ENCODE results near the gene ARRDC3. TPM values are rescaled to one million over a fixed set of nuclear protein-coding genes. Genes with fewer than 3 reads are reported as not detected.

Gene ARRDC3
- total and polyA plus RNA-seq, 2 donors (not counting 3 experiments of a cell fraction or from before 2014, with no cell fraction given): 12.4 to 43.1 TPM

DNA sequence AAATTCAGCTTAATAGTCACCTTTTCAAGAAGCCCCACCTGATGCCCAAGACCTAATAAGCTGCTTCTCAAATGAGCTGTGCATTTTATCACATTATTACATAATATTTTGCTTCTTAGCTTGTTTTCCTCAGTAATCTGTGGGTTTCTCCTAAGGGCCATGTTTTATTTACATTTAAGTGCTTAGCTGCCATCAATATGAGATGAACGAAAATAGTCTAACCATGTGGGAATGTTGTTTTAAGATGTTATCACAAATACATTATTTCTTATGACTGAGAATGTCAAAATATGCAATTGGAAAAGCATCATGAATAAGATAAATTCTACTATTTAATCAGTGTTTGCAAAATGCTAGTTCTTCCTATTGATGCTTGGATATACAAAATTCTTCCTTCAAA, 10.1 kb downstream of the ARRDC3 start:
- Histone ChIP-seq H3K27ac (ENCODE audit: insufficient read depth, low read depth, low read length) (no peak overlapping the region), H3K9me3 (replicated peaks; ENCODE audit: control insufficient read depth, insufficient read depth, low read length) (no peaks in the 10 kb centered on the region), H3K4me2 (ENCODE audit: insufficient read depth, low read length) (no peak overlapping the region), H2AFZ (ENCODE audit: low read depth, low read length) (no peak overlapping the region), H3K79me2 (ENCODE audit: control insufficient read depth, insufficient read depth, low read length) (peaks cover 31% of the 10 kb centered on the region), H4K20me1 (replicated peaks; ENCODE audit: control insufficient read depth, extremely low read depth, insufficient read depth, low read length) (no peaks in the 10 kb centered on the region), H3K9me1 (replicated peaks; ENCODE audit: control insufficient read depth, extremely low read depth, insufficient read depth, low read length) (no peaks in the 10 kb centered on the region), H3K4me1 (ENCODE audit: control insufficient read depth, extremely low read depth, insufficient read depth, low read length) (peaks cover under 1% of the 10 kb centered on the region), H3K4me3 (replicated peaks in 1 of 3; ENCODE audit: insufficient read depth in 1 of 3, low read depth in 1 of 3, low read length in 3 of 3) (no peak overlapping the region), H3K27me3 (ENCODE audit: control insufficient read depth in 2 of 2, insufficient read depth in 2 of 2, low read length in 2 of 2) (no peaks in the 10 kb centered on the region), H3K9ac (replicated peaks; ENCODE audit: extremely low read depth, insufficient read depth, low read length) (no peak overlapping the region), H3K36me3 (ENCODE audit: control insufficient read depth in 2 of 2, extremely low read depth in 1 of 2, insufficient read depth in 2 of 2, low read length in 2 of 2) (peaks cover 13 to 63% of the 10 kb centered on the region in 2 experiments)
- ChIA-PET POLR2A (interaction anchor here (1.4 kb wide), 1 partner anchor 10 kb away, joined by 5 read pairs; the partner anchor contains the start of gene ARRDC3), CTCF (interaction anchor here (0.8 to 2.3 kb wide), 6 partner anchors 12 to 441 kb away, joined by 3 to 11 read pairs (median 4); no protein-coding TSS in a partner anchor)
- dilution Hi-C loops (cut with MboI; ENCODE audit: extremely low pct_ligation_motif_present, low sequenced_read_pairs) (no loop called here), intact Hi-C loops (cut with micrococcal nuclease) (no loop called here)
- TF ChIP-seq FOS (IDR thresholded peaks at IDR 0.05; ENCODE audit: borderline replicate concordance, insufficient read depth, low read length) (no peak), EZH2 (IDR thresholded peaks at IDR 0.05; ENCODE audit: borderline replicate concordance, low read depth, low read length, severe bottlenecking) (no peak), POLR2A (IDR thresholded peaks at IDR 0.05; ENCODE audit: low read depth, low read length) (no peak)
- DNase-seq (ENCODE audit: low read depth, low spot score) (no peak), FAIRE-seq (no peak)
- no TSS peak for BruUV-seq (replicated peaks)

DNA sequence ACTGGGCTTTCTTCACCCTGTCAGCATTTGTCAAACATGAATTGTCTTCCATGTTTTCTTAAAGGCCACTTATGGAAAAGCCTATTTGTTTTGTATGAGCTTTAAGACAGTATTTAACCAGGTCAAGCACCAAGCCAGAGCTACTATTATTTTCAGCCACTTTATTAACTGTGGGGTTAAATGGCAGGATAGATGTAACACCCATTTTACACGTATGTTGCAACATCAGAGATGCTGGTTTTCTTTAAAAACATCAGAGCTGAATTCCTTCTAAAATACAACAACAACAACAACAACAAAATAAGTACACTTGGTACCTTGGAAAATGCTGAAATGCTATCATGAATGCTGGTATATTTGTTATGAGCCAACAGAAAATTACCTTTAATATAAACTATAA, 13.6 kb downstream of the ARRDC3 start:
- DNase-seq (ENCODE audit: low read depth, low spot score): no peak
- CTCF ChIA-PET: interaction anchor here (1.4 to 2.5 kb wide), 4 partner anchors 9 to 503 kb away, joined by 3 to 9 read pairs (median 6); no protein-coding TSS in a partner anchor
- dilution Hi-C loops (cut with MboI; ENCODE audit: extremely low pct_ligation_motif_present, low sequenced_read_pairs) (no loop called here), intact Hi-C loops (cut with micrococcal nuclease) (no loop called here)
- H4K20me1 ChIP-seq (replicated peaks; ENCODE audit: control insufficient read depth, extremely low read depth, insufficient read depth, low read length): no peaks in the 10 kb centered on the region
- no peak for TF ChIP-seq POLR2AphosphoS5 (IDR thresholded peaks at IDR 0.05; ENCODE audit: insufficient read depth, low read depth, low read length)
- no peak for TF ChIP-seq MYC (IDR thresholded peaks at IDR 0.05; ENCODE audit: low read depth, low read length)
- TF ChIP-seq FOS (IDR thresholded peaks at IDR 0.05; ENCODE audit: borderline replicate concordance, insufficient read depth, low read length): no peak
- no peak for TF ChIP-seq JUN (IDR thresholded peaks at IDR 0.05; ENCODE audit: borderline replicate concordance, insufficient read depth, insufficient read length, low read depth)
- TF ChIP-seq, protein P1, sequence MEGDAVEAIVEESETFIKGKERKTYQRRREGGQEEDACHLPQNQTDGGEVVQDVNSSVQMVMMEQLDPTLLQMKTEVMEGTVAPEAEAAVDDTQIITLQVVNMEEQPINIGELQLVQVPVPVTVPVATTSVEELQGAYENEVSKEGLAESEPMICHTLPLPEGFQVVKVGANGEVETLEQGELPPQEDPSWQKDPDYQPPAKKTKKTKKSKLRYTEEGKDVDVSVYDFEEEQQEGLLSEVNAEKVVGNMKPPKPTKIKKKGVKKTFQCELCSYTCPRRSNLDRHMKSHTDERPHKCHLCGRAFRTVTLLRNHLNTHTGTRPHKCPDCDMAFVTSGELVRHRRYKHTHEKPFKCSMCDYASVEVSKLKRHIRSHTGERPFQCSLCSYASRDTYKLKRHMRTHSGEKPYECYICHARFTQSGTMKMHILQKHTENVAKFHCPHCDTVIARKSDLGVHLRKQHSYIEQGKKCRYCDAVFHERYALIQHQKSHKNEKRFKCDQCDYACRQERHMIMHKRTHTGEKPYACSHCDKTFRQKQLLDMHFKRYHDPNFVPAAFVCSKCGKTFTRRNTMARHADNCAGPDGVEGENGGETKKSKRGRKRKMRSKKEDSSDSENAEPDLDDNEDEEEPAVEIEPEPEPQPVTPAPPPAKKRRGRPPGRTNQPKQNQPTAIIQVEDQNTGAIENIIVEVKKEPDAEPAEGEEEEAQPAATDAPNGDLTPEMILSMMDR (IDR thresholded peaks at IDR 0.05; ENCODE audit: extremely low read depth in 1 of 2, insufficient read depth in 1 of 2, low read depth in 1 of 2, low read length in 2 of 2): no peak
- TF ChIP-seq EZH2 (IDR thresholded peaks at IDR 0.05; ENCODE audit: borderline replicate concordance, low read depth, low read length, severe bottlenecking): no peak
- TF ChIP-seq POLR2A (IDR thresholded peaks at IDR 0.05; ENCODE audit: low read depth, low read length): no peak
- no peak overlapping the region for H3K4me3 ChIP-seq (replicated peaks in 1 of 3; ENCODE audit: insufficient read depth in 1 of 3, low read depth in 1 of 3, low read length in 3 of 3)
- no TSS peak for BruUV-seq (replicated peaks)
- no peak overlapping the region for H2AFZ ChIP-seq (ENCODE audit: low read depth, low read length)
- no peaks in the 10 kb centered on the region for H3K9me3 ChIP-seq (replicated peaks; ENCODE audit: control insufficient read depth, insufficient read depth, low read length)
- no peak overlapping the region for H3K4me2 ChIP-seq (ENCODE audit: insufficient read depth, low read length)
- no peaks in the 10 kb centered on the region for H3K27me3 ChIP-seq (ENCODE audit: control insufficient read depth in 2 of 2, insufficient read depth in 2 of 2, low read length in 2 of 2)
- POLR2A ChIA-PET: no interaction called here
- no peak for FAIRE-seq
- H3K36me3 ChIP-seq (ENCODE audit: control insufficient read depth in 2 of 2, extremely low read depth in 1 of 2, insufficient read depth in 2 of 2, low read length in 2 of 2): peaks cover 16 to 46% of the 10 kb centered on the region in 2 experiments
- no peak overlapping the region for H3K27ac ChIP-seq (ENCODE audit: insufficient read depth, low read depth, low read length)
- H3K9me1 ChIP-seq (replicated peaks; ENCODE audit: control insufficient read depth, extremely low read depth, insufficient read depth, low read length): no peaks in the 10 kb centered on the region
- H3K79me2 ChIP-seq (ENCODE audit: control insufficient read depth, insufficient read depth, low read length): peaks cover 18% of the 10 kb centered on the region
- no peak overlapping the region for H3K9ac ChIP-seq (replicated peaks; ENCODE audit: extremely low read depth, insufficient read depth, low read length)
- no peaks in the 10 kb centered on the region for H3K4me1 ChIP-seq (ENCODE audit: control insufficient read depth, extremely low read depth, insufficient read depth, low read length)
